GM19324 (cell line): ENCODE results near the gene KRT3.

ENCODE experiments used
- ATAC-seq: cut with Tn5 transposase; IDR thresholded peaks from one replicate; pipeline ENCODE4 v1.9.1; 2021; ENCODE audit warnings: mild to moderate bottlenecking, moderate library complexity; ENCODE audit not compliant: unreplicated experiment, low FRiP score

Gene KRT3

DNA sequence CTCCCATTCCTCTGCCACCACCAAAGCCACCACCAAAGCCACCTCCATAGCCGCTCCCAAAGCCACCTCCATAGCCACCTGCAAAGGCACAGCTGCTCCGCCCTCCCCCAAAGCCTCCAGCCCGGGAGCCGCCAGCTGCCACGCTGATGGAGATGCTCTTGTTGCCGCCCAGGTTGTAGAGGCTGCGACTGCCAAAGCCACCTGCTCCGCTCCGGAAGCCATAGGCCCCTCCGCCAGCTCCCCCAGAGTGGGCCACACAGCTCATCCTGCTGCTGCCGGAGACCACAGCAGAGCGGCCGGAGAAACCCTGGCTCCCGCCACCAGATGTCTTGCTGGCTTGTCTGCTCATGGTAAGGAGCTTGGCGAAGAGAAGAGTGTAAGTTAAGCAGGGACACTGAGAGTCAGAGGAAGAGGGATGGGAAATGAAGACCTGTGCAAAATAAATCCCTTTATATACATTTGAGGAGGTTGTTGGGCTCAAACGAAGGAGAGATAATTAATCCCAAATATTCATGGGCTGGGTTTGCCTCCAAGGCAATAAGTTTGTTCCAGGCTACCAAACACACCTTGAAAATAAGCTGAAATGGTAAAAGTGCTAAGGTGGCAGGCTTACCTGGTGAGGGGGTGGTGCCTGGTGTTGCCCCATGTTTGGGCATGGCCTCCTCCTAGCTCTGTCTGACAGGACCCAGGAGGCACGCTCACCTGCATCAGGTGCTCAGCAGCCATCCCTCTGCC is at the start of gene KRT3:
Gene KRT3 (minus strand): TSS at position 424 of the 735 bp plus-strand sequence. CDS start 75 bp downstream, at position 349.
- ATAC-seq, result no peak

DNA sequence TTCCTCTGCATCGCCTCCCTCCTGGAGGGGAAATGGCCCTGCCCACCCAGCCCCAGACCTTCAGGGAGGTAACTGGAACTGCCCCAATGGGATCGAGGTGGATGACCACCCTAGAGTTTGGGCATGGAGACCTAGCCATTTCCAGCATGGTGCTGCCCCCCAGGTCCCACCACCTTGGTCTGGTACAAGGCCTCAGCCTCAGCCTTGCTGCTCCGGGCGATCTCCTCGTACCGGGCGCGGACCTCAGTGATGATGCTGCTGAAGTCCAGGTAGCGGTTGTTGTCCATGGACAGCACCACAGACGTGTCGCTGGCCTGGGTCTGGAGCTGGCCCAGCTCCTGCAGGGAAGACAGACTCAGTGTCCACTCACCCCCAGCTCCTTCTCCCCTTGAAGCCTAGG is 48.5 kb upstream of the KRT3 start:
- ATAC-seq, result no peak

DNA sequence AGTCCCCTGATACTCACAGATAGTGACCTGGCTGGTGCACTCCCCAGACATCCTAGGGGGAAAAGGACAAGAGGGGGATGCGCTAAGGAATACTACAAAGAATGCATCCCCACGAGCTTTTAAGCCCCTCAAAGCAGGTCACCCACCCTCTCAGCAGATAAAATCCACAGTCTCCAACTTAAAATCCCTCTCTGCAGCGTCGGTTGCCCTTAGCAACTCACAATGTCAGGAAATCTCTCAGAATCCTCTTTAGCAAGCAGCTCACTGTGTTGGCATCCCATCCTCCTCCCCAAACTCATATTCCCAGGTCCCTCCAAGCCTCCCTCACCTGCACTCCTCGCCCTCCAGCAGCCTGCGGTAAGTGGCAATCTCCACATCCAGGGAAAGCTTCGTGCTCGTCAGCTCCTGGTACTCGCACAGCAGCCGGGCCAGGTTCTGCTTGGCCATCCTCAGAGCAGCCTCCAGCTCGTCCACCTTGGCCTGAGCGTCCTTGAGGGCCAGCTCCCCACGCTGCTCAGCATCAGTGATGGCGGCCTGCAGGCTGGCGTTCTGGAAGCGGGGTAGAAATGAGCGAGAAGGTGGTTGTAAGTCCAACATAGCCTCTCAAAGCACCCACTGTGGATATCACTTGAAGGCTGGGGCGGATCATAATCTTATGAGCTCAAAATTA is 43.7 kb upstream of the KRT3 start:
- ATAC-seq, result no peak

DNA sequence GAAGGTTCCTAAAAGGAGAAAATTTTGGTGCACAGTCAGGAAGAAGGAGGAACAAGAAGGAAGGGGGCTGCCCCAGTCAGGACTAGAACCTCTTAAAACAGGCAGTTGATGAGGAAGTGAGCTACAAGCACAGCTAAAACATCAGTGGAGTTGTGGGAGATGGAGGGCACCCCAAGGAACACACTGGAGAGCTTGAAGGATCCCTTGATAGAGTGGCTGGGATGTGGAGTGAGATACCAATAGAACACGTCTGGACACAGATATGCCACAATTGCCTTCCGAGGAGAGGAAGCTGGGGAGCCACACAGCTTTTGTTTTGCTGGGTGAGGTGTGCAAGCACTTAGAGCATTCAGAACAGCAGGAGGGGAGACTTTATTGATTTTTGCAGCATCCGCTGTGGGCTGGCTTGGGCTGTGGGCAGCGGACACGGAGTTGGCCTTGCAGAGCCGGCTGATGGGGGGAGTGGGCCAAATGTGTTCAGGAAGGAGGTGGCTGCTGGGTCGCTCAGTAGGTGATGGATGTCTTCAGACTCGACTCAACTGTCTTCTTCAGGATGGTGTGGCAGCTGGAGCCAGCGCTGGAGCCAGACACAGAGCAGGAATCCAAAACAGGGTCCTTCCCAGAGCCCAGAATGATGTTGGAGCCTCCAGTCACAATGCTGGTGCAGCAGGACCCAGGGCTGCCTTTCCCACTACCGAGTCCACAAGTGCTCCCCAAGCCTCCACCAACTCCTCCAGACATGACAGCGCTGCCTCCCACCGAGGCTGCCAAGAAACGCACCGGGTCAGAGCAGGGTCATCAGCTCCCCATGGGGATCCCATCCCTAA is 42.9 kb upstream of the KRT3 start:
- no peak for ATAC-seq

DNA sequence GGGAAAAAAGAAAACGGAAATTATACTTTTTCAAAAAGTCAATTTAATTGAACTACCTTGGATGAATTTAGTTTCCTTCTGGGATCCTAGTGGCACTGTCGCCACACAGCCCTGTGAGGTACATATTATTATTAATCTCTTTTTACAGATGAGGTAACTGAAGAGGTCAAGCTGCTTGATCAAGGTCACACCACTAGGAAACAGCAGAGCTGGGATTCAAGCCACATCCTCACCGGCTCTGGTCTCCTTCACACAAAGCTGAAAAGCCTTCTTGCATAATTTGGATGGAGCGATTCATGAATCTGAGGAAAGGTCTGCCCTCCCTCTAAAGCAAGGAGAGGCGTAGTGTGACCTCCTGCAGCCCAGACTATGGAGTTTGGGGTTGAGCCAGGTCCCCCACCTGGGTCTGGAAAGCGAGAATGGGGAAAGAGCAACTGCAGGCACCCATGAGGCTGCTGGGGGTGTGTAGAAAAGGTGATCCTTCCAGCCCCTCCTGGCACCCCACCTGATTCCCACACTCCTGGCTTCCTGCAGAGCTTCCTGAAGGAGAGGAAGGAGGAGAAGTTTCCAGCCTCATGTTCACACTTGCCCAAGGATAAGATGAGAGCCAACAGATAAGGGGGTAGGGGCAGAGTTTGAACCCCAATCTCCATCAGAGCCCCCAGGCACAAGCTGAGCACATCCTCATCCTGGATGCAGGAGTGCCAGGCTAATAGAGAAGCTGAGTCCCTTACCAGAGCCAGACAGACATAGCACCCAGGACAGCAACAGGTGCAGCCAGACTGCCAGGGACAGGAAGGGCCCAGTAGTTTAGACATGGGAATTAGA is 42.1 kb upstream of the KRT3 start:
- no peak for ATAC-seq

DNA sequence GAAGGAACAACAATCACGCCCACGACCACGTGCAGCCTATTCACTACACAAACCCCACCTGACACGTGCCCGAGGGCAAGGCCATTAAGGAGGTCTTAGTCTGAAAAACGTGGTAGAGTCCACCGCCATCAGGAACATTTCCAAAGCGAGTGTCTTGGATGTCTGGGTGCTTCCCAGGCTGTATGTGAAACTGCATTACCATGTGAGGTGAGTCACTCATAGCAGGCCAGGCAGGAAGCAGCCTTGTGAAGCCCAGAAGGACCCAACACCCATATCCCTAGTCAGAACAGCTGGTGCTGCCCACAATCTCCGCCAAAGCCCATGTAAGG is 41.5 kb upstream of the KRT3 start:
- no peak for ATAC-seq

DNA sequence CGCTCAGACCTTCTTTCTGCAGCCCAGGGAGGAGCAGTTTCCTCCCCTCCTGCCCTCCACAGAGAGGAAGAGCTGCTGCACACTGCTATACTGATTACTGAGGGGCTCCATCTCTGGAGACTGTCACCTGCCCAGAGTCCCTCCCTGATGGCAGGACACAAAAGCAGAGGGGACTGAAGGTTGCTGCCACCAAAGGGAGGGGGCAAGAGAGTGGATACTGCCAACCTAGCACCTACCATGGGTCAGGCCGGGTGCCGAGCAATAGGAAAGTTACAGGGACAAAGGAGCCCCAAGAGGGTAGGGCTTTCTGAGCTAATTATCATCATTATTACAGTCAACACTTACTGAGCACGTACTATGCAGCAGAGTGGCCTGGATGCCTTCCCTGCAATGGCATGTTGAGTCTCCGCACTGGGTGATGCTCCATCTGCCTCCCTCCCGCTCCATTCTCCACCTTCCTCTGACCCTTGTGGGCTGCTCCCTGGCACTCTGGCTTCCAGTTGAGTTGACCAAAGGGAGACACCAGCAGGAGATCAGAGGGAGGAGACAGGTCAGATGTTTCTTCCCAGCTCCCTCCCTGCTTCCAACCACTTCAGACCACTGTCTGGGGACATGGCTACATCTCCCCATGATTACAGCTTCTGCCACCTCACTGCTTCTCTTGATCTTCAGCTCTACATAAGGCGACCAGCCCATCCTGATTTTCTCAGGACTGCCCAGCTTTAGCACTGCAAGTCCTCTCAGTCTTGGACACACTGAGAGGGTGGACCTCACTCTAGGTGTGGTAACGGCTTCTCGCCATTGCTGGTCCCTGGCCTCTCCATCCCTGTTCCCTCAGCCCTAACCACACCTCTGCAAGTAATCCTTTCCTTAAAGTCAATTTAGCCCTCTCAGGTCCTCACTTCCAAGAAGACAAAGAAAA is 40.8 kb upstream of the KRT3 start:
- ATAC-seq, result no peak

DNA sequence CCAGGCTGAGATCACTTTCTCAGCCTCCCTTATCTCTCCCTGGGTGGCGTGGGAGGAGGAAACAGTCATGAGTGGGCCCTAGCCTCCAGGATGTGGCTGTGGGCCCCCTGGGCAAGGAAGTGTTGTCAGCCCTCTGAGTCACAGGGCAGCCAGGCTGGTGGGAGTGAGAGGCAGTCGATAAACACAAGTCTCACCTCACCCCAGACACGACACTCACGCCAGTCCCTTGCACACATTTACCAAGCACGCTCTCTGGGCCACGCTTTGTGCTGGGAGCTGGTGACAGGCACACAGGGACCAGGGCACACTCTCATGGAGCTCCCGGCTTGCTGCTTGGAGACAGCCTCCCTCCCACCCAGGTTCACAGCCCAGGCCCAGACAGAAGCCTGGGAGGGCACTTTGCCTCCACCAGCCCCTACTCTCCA is 40.1 kb upstream of the KRT3 start:
- ATAC-seq, result no peak

DNA sequence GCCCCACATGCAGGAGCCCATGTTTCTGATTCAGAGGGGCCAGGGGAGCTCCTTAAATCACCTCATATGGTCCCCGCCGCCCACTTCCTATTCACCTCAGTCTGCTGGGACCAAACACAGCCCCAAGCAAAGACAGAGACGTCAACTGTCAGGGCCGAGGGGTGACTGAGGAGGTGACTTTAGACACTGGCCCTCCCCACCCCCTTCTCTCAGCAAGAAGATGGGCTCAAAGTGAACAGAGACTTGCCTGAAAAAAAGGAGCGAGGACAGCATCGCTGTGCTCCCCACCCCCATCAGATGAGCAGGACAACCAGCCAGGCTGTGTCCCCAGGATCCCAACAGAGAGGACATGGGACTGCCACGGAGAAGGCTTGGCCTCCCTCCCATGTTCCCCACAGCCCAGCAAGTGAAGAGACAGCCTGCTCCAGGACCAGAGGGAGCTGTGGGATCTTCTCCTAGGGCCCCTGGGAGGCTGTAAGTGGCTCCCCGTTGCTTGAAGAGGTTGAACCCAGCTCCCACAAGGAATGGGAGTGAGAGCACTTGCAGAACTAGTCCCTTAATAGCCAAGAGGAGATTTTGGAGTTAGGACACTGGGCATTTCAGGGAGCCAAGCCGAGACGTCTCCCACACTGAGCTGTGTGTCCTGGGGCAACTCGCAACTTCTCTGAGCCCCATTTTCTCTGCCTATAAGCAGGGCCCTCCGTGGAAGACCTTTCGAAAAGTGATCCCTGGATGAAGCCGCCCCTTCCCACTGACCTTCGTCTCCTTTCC is 39.5 kb upstream of the KRT3 start:
- ATAC-seq, result no peak

DNA sequence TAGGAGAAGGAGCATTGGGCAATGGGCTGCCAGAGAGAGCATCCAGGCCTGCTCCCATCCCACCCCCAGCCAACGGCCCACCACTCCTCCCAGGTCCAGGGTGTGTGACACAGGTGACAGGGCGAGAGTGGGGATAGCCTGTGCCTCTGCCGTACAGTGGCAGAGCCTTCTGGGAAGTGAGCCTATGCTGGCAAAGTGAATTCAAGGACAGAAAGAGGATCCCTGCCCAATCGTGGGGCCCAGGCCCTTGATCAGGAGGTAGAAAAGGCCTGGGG is 38.7 kb upstream of the KRT3 start:
- no peak for ATAC-seq

DNA sequence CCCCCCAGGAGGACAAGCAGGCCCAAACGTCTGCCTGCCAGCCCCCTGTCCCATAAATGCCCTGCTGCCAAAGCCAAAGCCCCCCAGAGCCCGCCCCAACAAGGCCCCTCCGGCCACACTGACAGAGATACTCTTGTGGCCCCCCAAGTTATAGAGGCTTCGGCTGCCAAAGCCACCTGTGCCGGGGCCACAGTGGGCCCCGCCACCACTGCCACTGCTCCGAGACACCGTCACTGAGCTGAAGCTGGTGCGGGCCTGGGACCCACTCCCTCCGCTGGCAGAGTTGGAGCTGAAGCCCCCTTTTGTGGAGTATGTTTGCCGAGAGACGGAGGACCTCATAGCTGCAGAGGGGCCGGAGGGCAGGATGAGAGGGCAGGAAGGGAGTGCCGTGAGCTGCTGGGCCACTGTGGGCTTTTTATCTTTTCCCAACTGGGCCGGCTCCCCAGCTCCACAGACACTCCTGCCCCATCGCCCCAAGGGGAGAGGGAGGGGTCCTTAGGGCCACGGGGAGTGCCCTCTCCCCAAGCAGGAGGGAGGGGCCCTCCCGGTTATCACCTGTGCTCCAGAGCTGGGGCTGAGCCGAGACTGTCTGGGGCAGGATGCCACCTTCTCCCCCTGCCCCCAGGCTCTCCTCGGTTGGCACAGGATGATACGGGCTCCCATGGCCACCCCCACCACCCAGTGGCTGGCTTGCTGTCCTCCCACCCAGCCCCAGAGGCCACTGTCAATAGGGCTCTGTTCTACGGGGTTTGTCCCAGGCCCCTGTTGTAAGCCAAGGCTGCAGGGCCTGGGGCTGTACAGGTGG is 38.2 kb upstream of the KRT3 start, which contains the start of gene KRT79:
Gene KRT79 (minus strand): TSS at position 390 of the 805 bp plus-strand sequence. CDS start 51 bp downstream, at position 339.
- no peak for ATAC-seq

DNA sequence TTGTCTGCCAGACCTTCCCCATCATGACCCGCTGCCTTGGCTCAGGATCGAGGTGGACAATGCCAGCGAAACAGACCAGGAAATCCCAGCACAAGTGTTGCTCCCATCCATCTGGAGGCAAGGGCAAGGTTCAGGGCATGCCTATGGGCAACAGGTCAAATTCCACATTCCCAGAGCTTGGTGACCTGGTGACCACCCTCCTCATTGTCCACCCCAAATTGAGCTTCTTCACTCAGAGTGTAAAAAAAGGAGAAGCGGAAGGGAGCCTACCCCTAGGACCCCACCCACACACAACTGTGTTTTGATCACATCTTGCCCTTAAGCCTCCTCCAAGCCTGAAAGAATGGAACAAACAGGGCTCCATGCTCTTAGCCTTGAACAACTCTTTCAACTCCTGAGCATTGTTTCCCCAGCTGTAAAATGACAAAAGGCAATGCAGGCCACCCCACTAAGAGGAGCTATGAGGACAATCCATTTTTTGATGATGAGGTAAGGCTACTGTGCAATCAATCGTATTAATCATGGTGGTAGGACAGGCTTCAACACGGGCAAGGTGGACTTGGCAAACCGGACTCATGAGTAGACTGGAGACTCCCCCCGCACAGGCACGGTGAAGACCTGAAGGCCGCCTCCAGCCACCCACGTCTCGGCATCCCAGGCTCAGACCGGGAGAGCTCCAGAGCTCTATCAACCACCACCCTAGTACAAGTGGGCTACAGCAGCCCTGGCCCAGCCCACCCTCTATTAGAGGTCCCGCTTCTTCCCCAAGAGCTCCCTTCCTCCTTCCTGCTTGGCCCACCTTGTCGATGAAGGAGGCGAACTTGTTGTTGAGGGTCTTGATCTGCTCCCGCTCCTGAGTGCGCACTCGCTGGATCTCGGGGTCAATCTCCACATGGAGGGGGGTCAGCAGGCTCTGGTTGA is 37.3 kb upstream of the KRT3 start:
- no peak for ATAC-seq

DNA sequence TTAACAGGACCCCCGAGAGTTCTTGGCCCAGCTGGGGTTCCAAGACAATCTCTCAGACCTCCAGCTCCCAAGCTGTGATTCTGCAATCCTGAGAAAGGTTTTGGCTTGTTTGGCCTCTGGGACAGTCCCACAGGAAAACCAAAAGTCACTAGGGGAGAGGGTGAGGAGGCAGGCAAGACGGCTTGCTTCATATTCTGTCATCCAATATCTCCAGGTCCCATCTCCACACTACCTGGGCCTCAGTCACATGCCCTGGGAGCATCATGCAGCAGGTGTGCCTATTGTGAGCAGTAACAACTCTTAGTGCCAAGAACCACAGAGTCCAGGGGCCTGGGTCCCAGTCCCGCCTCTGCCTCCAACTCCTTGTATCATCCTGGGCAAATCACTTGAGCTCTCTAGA is 36.5 kb upstream of the KRT3 start:
- ATAC-seq, result no peak

DNA sequence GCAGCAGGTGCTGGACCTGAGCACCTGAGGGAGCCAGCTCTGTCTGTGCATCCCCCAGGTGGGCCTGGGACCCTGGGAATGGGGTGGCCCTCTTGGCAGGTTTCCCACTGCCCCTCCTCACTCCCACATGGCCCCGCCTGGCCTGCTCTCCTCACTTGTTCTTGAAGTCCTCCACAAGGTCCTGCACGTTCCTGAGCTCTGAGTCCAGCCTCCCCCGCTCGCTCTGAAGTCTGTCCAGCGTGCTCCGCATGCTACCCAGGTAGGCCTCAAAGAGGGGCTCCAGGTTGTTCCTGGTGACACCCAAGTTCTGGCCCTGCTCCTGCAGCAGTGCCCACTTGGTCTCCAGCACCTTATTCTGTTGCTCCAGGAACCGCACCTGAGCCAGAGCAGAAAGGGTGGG is 35.3 kb upstream of the KRT3 start:
- ATAC-seq, result no peak

DNA sequence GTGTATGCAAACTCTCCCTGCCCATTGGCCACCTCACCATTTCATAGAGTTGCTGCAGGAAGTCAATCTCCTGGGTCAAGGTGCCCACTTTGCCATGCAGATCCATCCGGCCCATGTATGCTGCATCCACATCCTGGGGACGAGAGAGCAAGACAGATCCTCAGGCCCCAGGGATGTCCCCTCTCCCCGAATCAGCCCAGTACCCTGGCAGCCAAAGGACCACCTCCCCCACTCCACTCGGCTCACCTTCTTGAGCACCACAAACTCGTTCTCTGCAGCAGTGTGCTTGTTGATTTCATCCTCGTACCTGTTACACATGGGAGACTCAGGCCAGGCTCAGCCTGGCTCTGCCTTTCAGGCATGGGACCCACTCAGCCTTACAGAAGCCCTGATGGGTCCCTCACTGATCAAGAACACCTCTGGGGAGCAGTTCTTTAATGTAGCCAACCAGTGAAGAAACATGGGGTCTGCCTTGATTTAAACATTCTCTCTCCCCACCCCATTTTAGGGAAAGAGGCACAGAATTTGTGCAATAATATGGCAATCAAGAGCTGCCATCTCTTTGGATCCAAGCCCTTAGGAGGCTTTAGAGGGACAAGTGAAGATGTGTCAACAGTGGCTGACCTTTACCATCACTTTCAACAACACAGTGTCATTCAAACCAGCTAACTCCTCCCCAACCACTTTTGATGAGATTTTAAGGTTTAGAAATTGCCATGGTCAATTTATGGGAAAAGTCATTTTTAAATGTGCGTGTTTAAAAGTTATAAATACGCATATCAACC is 34.3 kb upstream of the KRT3 start:
- ATAC-seq, result no peak

DNA sequence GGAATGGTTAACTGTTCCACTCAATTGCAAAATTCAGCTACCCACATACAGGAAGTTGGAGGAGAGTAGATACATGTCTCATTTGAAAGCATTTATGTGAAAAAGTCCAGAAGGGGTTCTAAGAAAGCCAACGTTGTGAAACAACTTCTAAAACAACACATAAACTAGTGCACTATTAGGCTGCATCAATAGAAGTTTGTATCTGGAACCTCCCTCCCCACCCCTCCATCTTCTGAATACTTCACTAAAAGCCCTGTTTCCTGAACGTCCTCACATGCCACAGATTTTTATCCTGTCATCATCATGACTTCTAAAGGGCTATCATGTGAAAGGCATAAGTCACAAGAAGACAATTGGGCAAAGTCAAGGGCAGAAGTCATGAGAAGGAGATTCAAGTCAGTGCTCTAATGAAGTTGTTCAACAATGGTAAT is 32.7 kb upstream of the KRT3 start:
- no peak for ATAC-seq
